ENCODE results near the gene MEGF9. TPM values are rescaled to one million over a fixed set of nuclear protein-coding genes. Genes with fewer than 3 reads are reported as not detected.
A peak's percentile ranks its signal among the peaks of the same experiment; 100 is the strongest.
"Not testable (repeated sequence)": the region's sequence is repeated elsewhere in the genome, so short reads cannot be mapped to it uniquely, and the experiment has no call there.

Gene MEGF9
- polyA plus RNA-seq (ENCODE audit: insufficient read length in 3 of 3) = 10 to 100 TPM; 19.7 to 22.1 (median 20.9) TPM

DNA sequence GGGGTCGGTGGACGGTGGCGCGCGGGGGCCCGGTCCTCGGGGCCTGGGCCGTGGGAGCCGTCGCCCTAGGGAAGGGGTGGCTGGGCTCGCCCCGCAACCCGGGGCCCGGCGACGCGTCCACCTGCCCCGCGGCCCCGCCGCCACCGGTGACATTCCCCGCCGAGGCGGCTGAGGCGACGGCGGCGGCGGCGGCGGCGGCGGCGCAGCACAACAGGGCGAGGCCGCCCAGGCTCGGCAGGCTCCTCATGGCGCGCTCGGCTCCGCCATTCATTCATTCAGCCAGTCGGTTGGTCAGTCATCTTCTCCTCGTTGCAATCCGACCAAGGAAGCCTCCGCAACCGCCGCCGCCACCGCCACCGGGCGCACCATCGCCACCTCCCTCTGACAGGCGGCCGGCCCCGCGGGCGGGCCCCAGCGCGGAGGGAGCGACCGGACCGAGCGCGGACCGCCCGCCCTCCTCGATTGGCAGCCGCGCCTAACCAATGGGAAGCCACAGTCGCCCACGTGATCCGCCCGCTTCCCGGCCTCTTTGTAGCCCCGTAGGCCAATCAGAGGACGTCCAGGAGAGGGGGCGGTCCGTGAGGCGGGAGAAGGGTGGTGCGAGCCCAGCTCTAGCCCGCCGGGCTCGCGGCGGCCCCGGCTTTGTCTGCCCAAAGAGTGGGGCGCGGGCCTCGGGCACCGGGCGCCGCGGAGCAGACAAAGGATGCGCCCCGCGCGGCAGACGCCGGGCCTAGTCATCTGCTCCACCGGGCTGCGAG is at the start of gene MEGF9:
MEGF9 (minus strand) TSS at position 383 of the 758 bp plus-strand sequence; CDS start at position 271, 112 bp downstream.
- peak; percentile 83 to 94 (median 90) for DNase-seq (ENCODE audit: low read depth in 3 of 3, low spot score in 2 of 3)

DNA sequence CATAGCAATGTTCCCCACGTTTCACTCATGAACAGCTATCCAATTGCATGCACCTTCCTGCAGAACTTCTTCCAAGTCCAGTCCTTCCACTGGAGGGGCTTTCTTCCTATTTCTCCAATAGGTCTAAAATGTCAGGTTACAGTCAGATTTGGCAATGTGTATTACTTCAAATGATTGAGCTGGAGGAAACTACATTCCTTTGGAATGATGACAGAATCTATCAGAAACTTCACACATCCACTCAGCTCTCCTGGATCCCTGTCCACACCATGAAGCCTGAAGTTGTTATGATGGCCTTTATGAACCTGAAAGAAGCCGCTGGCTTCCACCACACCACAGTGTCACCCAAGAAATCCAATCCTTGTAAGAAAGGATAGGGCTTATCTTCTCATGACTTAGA is 46.7 kb upstream of the MEGF9 start:
- DNase-seq (ENCODE audit: low read depth in 3 of 3, low spot score in 2 of 3) = no peak

DNA sequence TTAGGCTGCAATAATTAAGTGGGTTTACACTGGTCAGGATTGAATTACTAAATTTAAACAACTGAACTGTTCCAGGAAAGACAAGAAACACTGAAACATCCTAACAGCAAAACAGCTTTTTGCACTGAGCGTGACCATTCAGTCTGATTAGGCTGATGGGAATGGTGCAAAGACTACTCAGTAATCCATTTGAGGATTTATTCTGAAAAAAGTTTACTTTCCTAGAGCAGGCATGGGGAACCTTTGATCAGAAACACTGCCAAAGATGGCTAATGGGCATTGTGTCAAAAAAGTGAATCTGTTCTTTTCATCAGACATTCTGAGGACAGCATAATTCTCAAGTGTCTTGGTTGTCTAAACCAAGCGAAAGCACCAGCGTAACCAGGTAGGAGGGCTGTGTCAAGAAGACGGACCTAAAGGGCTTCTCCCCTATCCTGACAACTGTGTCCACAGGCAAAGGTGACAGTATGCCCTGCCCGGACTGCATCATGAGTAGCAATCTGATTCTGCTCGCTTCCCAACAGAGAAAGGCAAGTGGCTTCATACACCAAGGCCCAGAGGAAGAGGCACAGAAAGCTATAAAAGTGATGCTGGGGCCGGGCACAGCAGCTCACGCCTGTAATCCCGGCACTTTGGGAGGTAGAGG is 45.6 kb upstream of the MEGF9 start:
- DNase-seq (ENCODE audit: low read depth in 3 of 3, low spot score in 2 of 3) = no peak

- no peak for DNase-seq (ENCODE audit: low read depth in 3 of 3, low spot score in 2 of 3)
Measured at GRCh38 chr9:120758544-120758943, 44.3 kb upstream of the MEGF9 start.

GRCh38 chr9:120757026-120757913 is 43.0 kb upstream of the MEGF9 start:
- DNase-seq (ENCODE audit: low read depth in 3 of 3, low spot score in 2 of 3) = no peak

- no peak for DNase-seq (ENCODE audit: low read depth in 3 of 3, low spot score in 2 of 3)
Measured at GRCh38 chr9:120756531-120756930, 42.3 kb upstream of the MEGF9 start.

DNA sequence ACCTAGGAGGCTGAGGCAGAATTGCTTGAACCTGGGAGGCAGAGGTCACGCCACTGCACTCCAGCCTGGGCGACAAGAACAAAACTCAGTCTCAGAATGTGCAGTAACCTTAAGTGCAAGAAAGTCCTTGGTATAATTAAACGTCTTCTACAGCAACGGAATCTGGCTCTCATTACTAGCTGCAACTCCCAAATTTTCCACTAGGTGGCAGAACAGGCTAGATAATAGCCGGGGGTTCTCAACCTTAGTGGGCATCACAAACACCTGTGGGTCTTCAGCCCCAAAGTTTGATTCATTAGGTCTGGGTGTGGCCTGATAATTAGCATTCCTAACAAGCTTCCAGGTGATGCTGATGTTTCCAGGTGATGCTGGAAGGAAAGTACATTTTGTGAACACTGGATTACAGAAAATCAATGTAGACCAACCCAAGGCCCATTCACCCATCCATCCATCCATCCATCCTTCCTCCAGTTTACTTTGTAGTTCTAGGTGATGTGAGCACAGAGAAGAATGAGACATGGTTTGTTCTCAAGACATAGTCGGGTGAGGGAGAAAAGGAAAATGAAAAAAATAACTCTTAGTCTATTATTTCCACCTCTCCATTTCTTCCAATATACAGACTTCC is 41.7 kb upstream of the MEGF9 start:
- DNase-seq (ENCODE audit: low read depth in 3 of 3, low spot score in 2 of 3) = peak; percentile 27 to 52 (median 40)

- DNase-seq (ENCODE audit: low read depth in 3 of 3, low spot score in 2 of 3) = no peak
Measured at GRCh38 chr9:120755044-120755443, 40.8 kb upstream of the MEGF9 start.

- no peak for DNase-seq (ENCODE audit: low read depth in 3 of 3, low spot score in 2 of 3)
Measured at GRCh38 chr9:120750421-120750820, 36.2 kb upstream of the MEGF9 start.

DNA sequence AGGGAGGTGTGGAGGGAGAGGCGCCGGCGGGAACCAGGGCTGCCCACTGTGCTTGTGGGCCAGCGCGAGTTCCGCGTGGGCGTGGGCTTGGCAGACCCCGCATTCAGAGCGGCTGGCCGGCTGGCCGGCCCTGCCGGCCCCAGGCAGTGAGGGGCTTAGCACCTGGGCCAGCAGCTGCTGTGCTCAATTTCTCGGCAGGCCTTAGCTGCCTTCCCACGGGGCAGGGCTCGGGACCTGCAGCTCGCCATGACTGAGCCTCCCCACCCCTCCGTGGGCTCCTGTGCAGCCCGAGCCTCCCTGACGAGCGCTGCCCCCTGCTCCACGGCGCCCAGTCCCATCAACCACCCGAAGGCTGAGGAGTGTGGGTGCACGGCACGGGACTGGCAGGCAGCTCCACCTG is 32.1 kb upstream of the MEGF9 start:
- DNase-seq (ENCODE audit: low read depth in 3 of 3, low spot score in 2 of 3) = not testable (repeated sequence)

DNA sequence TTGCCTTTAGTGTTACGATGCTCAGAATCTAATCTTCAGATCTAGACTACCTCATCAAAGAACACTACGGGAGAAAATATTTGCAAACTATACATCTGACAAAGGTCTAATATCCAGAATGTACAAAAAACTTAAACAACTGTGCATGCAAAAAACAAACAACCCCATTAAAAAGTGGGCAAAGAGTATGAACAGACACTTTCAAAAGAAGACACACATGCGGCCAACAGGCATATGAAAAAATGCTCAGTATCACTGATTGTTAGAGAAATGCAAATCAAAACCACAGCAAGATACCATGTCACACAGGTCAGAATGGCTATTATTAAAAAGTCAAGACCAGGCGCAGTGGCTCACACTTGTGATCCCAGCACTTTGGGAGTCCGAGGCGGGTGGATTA is 31.0 kb upstream of the MEGF9 start:
- DNase-seq (ENCODE audit: low read depth in 3 of 3, low spot score in 2 of 3) = no peak

- DNase-seq (ENCODE audit: low read depth in 3 of 3, low spot score in 2 of 3) = no peak
Measured at GRCh38 chr9:120742951-120743416, 28.7 kb upstream of the MEGF9 start.

GRCh38 chr9:120741701-120742100 is 27.4 kb upstream of the MEGF9 start:
- DNase-seq (ENCODE audit: low read depth in 3 of 3, low spot score in 2 of 3) = no peak

DNA sequence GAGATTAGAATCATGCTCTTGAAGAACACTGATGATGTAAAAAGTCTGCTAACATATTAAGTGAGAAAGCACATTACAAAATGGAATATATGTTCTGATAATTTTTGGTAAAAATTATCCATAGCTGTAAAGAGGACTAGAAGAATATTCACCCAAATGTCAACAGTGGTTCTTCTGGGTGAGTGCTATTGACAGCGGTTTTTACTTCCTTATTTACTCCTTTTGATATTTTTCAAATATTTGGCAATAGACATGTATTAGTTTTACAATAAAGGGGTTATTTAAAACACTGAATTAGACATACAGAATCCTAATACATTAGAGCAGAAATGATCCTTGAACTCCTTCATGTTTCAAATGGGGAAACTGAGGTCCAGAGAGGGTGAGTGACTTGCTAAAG is 26.9 kb upstream of the MEGF9 start:
- DNase-seq (ENCODE audit: low read depth in 3 of 3, low spot score in 2 of 3) = no peak

DNA sequence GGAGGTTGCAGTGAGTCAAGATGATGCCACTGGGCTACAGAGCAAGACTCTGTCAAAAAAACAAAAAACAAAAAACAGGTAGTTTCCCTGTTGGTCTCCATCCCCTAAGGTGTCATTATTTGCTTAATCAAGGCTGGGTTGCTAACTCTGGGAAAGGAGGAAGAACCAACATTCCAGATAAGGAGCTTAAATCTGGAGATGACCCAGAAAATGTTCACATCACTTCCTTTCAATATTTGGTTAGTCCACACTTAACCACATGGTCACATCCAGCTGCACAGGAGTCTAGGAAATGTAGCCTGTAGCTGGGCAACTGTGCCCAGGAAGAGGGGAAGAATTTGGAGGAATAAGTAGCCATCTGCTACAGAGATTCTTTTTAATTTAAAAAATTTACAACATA is 25.9 kb upstream of the MEGF9 start:
- no peak for DNase-seq (ENCODE audit: low read depth in 3 of 3, low spot score in 2 of 3)

DNA sequence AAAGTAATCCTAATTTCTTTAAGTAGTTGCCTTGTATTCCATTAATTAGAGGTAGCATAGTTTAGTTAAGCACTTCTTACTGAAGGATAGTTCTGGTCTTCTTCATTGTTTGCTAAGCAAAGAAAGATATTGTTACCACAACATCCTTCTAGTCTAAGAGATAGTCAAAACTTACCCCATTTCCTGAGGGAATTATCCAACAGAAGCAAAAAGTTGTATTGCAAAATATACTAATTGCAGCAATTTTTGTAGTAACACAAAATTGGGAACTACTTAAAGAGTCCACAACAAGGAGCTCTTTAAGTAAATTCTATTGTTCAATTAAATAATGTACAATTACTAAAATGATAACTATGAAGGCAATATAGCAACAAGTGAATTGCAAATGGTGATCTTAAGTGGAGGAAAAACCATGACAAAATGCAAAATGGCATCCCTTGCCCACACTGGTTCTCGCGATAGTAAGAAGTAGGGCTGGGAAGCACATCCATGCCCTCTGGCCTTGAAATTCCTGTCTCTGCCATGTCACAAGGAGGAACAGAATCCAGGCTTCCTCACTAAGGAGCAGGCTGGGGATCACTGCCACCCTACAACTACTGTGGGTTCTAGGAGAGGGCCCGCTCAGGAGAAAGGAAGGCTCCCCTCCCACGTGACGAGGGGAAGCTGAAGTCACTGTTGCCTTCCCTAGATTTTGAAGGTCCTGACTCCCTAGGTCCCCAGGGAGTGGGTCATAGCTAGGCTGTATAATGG is 23.3 kb upstream of the MEGF9 start:
- no peak for DNase-seq (ENCODE audit: low read depth in 3 of 3, low spot score in 2 of 3)

DNA sequence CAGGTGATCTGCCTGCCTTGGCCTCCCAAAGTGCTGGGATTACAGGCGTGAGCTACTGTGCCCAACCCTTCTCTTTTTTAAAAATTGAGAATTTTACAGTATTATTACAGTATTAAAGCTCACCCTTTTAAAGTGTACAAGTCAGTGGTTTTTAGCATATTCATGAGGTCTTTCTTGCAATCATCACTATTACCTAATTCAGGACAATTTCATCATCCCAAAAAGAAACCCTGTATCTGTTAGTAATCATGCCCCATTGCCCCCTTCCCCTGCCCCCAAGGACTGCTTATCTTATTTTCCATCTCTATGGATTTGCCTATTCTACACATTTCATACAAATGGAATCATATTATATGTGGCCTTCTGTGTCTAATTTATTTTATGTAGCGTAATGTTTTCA is 22.6 kb upstream of the MEGF9 start:
- no peak for DNase-seq (ENCODE audit: low read depth in 3 of 3, low spot score in 2 of 3)

DNA sequence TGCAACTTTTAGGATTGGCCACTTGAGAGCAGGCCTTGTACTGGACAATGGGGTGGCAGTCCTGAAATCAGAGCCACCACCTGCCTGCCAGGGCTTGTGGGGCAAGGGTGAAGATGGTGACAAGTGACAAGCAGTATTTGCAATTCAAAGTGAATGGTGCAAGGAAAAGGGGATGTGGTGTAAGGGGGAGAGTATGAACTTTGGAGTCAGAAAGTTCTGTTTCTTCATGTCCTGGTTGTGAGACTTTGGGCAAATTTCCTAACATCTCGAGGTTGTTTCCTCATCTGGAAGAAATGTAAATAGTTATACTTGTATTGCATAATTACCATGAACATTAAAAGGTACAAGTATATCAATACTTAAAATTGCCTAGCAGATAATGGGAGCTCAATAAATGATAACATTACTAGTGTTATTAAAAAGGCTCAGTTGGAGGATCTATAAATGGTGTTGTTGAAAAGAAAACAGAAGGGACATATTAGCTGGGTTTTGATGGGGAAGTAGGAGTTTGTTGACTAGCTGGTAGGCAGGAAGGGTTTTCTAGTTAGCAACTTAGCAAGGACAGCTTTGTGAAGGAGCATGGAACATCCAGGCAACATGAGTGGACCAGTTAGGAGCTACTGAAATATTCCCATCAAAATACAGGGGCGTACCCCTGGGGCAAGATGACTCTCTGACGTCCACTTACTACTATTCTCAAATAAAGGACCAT is 21.3 kb upstream of the MEGF9 start:
- DNase-seq (ENCODE audit: low read depth in 3 of 3, low spot score in 2 of 3) = no peak

Data from right renal cortex interstitium (tissue), 3 donors.